Adrenal gland (tissue), 12 donors: ENCODE measurements around the gene BMP8A. TPM values are rescaled to one million over a fixed set of nuclear protein-coding genes. Genes with fewer than 3 reads are reported as not detected.
"Not testable (repeated sequence)": the region's sequence is repeated elsewhere in the genome, so short reads cannot be mapped to it uniquely, and the experiment has no call there.

ENCODE experiments used
- DNase-seq, 7 donors: peaks; one replicate each; pipeline ENCODE4 v3.0.0-alpha.2; 2019 to 2020
- H3K27ac ChIP-seq, 5 donors: fragments of 200-600 bp; sonication (generic) in 4 of 5; 1 replicate in 3 of 5; 2 replicates in 2 of 5; pipeline versions ENCODE4 v1.5.1 to v1.8.0; 2016 to 2020; ENCODE audit warnings: mild to moderate bottlenecking in 1 of 5
- H3K27me3 ChIP-seq: fragments of 200-600 bp; 2 replicates; pipeline ENCODE4 v1.8.0; 2021
- H3K36me3 ChIP-seq, 2 donors: fragments of 200-600 bp; replicated peaks in 1 of 2; 1 replicate in 1 of 2; 2 replicates in 1 of 2; pipeline versions ENCODE4 v1.5.1 to v1.8.0; 2018 to 2022
- H3K4me1 ChIP-seq, 2 donors: fragments of 200-600 bp; replicated peaks in 1 of 2; 1 replicate in 1 of 2; 2 replicates in 1 of 2; pipeline versions ENCODE4 v1.5.1 to v1.8.0; 2018 to 2021
- H3K4me3 ChIP-seq, 4 donors: fragments of 200-600 bp; sonication (generic) in 3 of 4; one replicate each; pipeline ENCODE4 v1.5.1; 2016 to 2018
- H3K9me3 ChIP-seq, 3 donors: fragments of 200-600 bp; sonication (generic) in 1 of 3; replicated peaks in 1 of 3; 1 replicate in 2 of 3; 2 replicates in 1 of 3; pipeline versions ENCODE4 v1.5.1 to v1.8.0; 2016 to 2021
- CTCF ChIP-seq, 6 experiments: fragments of 450-650 bp in 4 of 6; fragments of 200-600 bp in 2 of 6; sonication (generic) in 1 of 6; IDR thresholded peaks; 1 replicate in 5 of 6; 2 replicates in 1 of 6; pipeline versions ENCODE4 v1.5.1 to v1.8.0; 2016 to 2021; ENCODE audit warnings: antibody characterized with exemption in 6 of 6, mild to moderate bottlenecking in 2 of 6, moderate library complexity in 1 of 6
- POLR2A ChIP-seq, 2 donors: fragments of 450-650 bp; IDR thresholded peaks; one replicate each; pipeline ENCODE4 v1.6.1; 2017; ENCODE audit warnings: antibody characterized with exemption in 2 of 2, mild to moderate bottlenecking in 2 of 2, moderate library complexity in 1 of 2
- WGBS, 4 donors: extraction: QIAGEN DNeasy Blood & Tissue Kit in 2 of 4; methylation state at CpG; one replicate each; pipeline versions ENCODE4 v1.1.5 to v1.1.7; 2013 to 2017; 5-methylcytosine and 5-hydroxymethylcytosine counted together
- intact Hi-C, 2 donors: fragments of 100-400 bp; cut with DNase I; formaldehyde crosslinking; loops; one replicate each; pipeline versions ENCODE4 v1.14.1 to v1.15.0; 2022 to 2023
- polyA plus RNA-seq, 3 donors: library from polyadenylated mRNA; stranded (reverse); fragments of 200-250 nt in 2 of 3; fragments of 350-450 nt in 1 of 3; fragmentation: Illumina TruSeq in 1 of 3; extraction: RNeasy Lipid Tissue Mini Kit (QIAGEN cat#74804) in 1 of 3; gene quantifications; one replicate each; pipeline ENCODE4 v1.2.3, GENCODE V29; 2013 to 2014
- total RNA-seq, 9 donors: library from RNA; depleted of rRNA in 4 of 9; stranded (reverse); fragments of >200 nt in 4 of 9; fragments of 120-200 nt in 1 of 9; fragmentation: NEBNext Ultra II Directional in 1 of 9; extraction: Animal tissue kit (Norgen Biotek cat#: 25700) in 1 of 9; gene quantifications; one replicate each; pipeline versions ENCODE4 v1.1.0 to v1.2.4, GENCODE V29; 2013 to 2023
- donor health status: healthy with polysubstance abuse.
- donor health status: Bipolar disorder and iron deficiency.
- donor health status: DM: yes; HTN: yes; CAD: no.
- donor health status: DM: no; HTN: no; CAD: no.
- donor health status: DM: no; HTN: no; CAD: no.
- donor health status: DM: yes; HTN: yes; CAD: no.

The BMP8A gene
- total and polyA plus RNA-seq, 12 donors = 0.09 to 1.7 (median 0.55) TPM; not detected in 1

GRCh38 chr1:39466413-39467107 lies 24.9 kb upstream of the BMP8A start:
- Histone ChIP-seq H3K4me3 (no peak overlapping the region), H3K27me3 (no peaks in the 10 kb centered on the region), H3K4me1 (peaks cover 0 to 5% of the 10 kb centered on the region in 2 donors), H3K27ac (no peak overlapping the region), H3K9me3 (no peaks in the 10 kb centered on the region), H3K36me3 (peaks cover 0 to 86% of the 10 kb centered on the region in 2 donors)
- DNase-seq = no peak
- TF ChIP-seq CTCF (IDR thresholded peaks at IDR 0.05) = no peak
- no peak for TF ChIP-seq POLR2A (IDR thresholded peaks at IDR 0.05)
- WGBS, 4 donors = 75 to 90% (median 83%) methylated on average over 3 of the region's 3 CpGs
- intact Hi-C loops = no loop called here

GRCh38 chr1:39467108-39467720 lies 24.2 kb upstream of the BMP8A start:
- H3K9me3 ChIP-seq, intact Hi-C loops, H3K27ac ChIP-seq, H3K4me3 ChIP-seq, H3K27me3 ChIP-seq, H3K4me1 ChIP-seq, DNase-seq: not testable (repeated sequence)
- 71 to 87% (median 80%) methylated on average over 16 of the region's 16 CpGs for WGBS, 4 donors
- H3K36me3 ChIP-seq = peaks cover 0 to 87% of the 10 kb centered on the region in 2 donors

- no peaks in the 10 kb centered on the region for H3K27me3 ChIP-seq
- H3K36me3 ChIP-seq = peaks cover 0 to 73% of the 10 kb centered on the region in 2 donors
- WGBS, 4 donors = 68 to 81% (median 74%) methylated on average over 3 of the region's 3 CpGs
- no peak for DNase-seq
- intact Hi-C loops = no loop called here
- peaks cover 0 to 5% of the 10 kb centered on the region in 2 donors for H3K4me1 ChIP-seq
- H3K9me3 ChIP-seq = no peaks in the 10 kb centered on the region
- no peak for TF ChIP-seq CTCF (IDR thresholded peaks at IDR 0.05)
- TF ChIP-seq POLR2A (IDR thresholded peaks at IDR 0.05) = no peak
- no peak overlapping the region for H3K27ac ChIP-seq
- no peak overlapping the region for H3K4me3 ChIP-seq
Observed at GRCh38 chr1:39469150-39469549, 22.3 kb upstream of the BMP8A start.

- intact Hi-C loops = no loop called here
- H3K36me3 ChIP-seq = peaks cover 0 to 69% of the 10 kb centered on the region in 2 donors
Observed at GRCh38 chr1:39470040-39470439, 21.4 kb upstream of the BMP8A start.

More at GRCh38 chr1:39470040-39470439, 21.4 kb upstream of the BMP8A start:
- no peak overlapping the region for H3K4me3 ChIP-seq
- no peak for DNase-seq
- peaks cover 0 to 14% of the 10 kb centered on the region in 2 donors for H3K4me1 ChIP-seq
- H3K27ac ChIP-seq = no peak overlapping the region
- H3K9me3 ChIP-seq = no peaks in the 10 kb centered on the region
- no peak for TF ChIP-seq CTCF (IDR thresholded peaks at IDR 0.05)
- TF ChIP-seq POLR2A (IDR thresholded peaks at IDR 0.05) = no peak
- H3K27me3 ChIP-seq = no peaks in the 10 kb centered on the region
